B cell (primary cell): ENCODE results near the gene EMP1. TPM values are rescaled to one million over a fixed set of nuclear protein-coding genes. Genes with fewer than 3 reads are reported as not detected.

Experiments
- ATAC-seq: fragments of 200-7000 bp; cut with Tn5 transposase; one replicate; pipeline ENCODE4 v1.10.0; 2021; ENCODE audit warnings: low read depth, mild to moderate bottlenecking, moderate number of reproducible peaks, moderate library complexity
- CTCF ChIA-PET: fragments of 350-600 bp; sonication (Branson Sonifier 250); formaldehyde crosslinking; loops from one replicate; lab custom pipeline; 2021; ENCODE audit warnings: antibody characterized with exemption, inconsistent platforms; lab: Charles Lee
- POLR2A ChIA-PET: fragments of 350-600 bp; sonication (Branson Sonifier 250); formaldehyde crosslinking; loops from one replicate; lab custom pipeline; 2021; ENCODE audit warnings: antibody characterized with exemption; lab: Charles Lee
- DNase-seq: peaks from one replicate; pipeline ENCODE4 v3.0.0; 2013
- H2AFZ ChIP-seq: 2 replicates; pipeline ENCODE4 v1.6.1; 2012; ENCODE audit warnings: mild to moderate bottlenecking, low read depth, low read length; ENCODE audit not compliant: insufficient read depth, poor library complexity, severe bottlenecking
- H3K27ac ChIP-seq, 2 donors: 1 replicate in 1 of 2; 2 replicates in 1 of 2; pipeline ENCODE4 v1.5.1; 2012 to 2013; ENCODE audit warnings: low read length in 2 of 2, mild to moderate bottlenecking in 2 of 2, moderate library complexity in 1 of 2
- H3K27me3 ChIP-seq, 4 experiments: fragments of 200-600 bp in 1 of 4; sonication (generic) in 1 of 4; replicated peaks in 1 of 4; 1 replicate in 2 of 4; 2 replicates in 2 of 4; pipeline versions ENCODE4 v1.6.1 to v1.7.0; 2013 to 2016; ENCODE audit warnings: low read length in 3 of 4, mild to moderate bottlenecking in 2 of 4, mixed read lengths in 1 of 4, moderate library complexity in 1 of 4; ENCODE audit not compliant: insufficient read depth in 4 of 4, control insufficient read depth in 3 of 4; ENCODE audit errors: control extremely low read depth in 1 of 4
- H3K36me3 ChIP-seq, 2 experiments: replicated peaks in 1 of 2; 1 replicate in 1 of 2; 2 replicates in 1 of 2; pipeline versions ENCODE4 v1.6.1 to v1.7.1; 2013; ENCODE audit warnings: low read length in 1 of 2; ENCODE audit not compliant: insufficient read depth in 2 of 2, control insufficient read depth in 1 of 2; ENCODE audit errors: control extremely low read depth in 1 of 2, extremely low read depth in 1 of 2
- H3K4me1 ChIP-seq, 2 donors: fragments of 200-600 bp in 1 of 2; sonication (generic) in 1 of 2; 1 replicate in 1 of 2; 2 replicates in 1 of 2; pipeline versions ENCODE4 v1.5.1 to v1.6.1; 2013 to 2017; ENCODE audit warnings: low read length in 2 of 2; ENCODE audit not compliant: control insufficient read depth in 2 of 2, insufficient read depth in 2 of 2
- H3K4me2 ChIP-seq: replicated peaks from 2 replicates; pipeline ENCODE3; 2012; ENCODE audit warnings: mild to moderate bottlenecking, low read depth, low read length; ENCODE audit not compliant: poor library complexity, severe bottlenecking
- H3K4me3 ChIP-seq, 5 experiments: fragments of 200-600 bp in 1 of 5; sonication (generic) in 1 of 5; 1 replicate in 3 of 5; 2 replicates in 2 of 5; pipeline versions ENCODE4 v1.5.1 to v1.7.0; 2011 to 2016; ENCODE audit warnings: low read length in 4 of 5, mild to moderate bottlenecking in 4 of 5, low read depth in 2 of 5, control low read depth in 1 of 5, moderate library complexity in 1 of 5; ENCODE audit not compliant: insufficient read depth in 1 of 5; ENCODE audit errors: control extremely low read depth in 1 of 5, extremely low read depth in 1 of 5
- H3K79me2 ChIP-seq: fragments of 200-600 bp; sonication (generic); one replicate; pipeline ENCODE4 v1.6.0; 2016; ENCODE audit warnings: low read length; ENCODE audit not compliant: control insufficient read depth, insufficient read depth
- H3K9ac ChIP-seq: fragments of 200-600 bp; sonication (generic); 2 replicates; pipeline ENCODE4 v1.6.1; 2017; ENCODE audit warnings: mild to moderate bottlenecking, low read length, moderate library complexity
- H3K9me3 ChIP-seq, 3 donors: one replicate each; pipeline versions ENCODE4 v1.6.1 to v1.7.1; 2013; ENCODE audit warnings: low read length in 2 of 3; ENCODE audit not compliant: control insufficient read depth in 2 of 3, insufficient read depth in 1 of 3; ENCODE audit errors: control extremely low read depth in 1 of 3
- H4K20me1 ChIP-seq: 2 replicates; pipeline ENCODE4 v1.6.0; 2012; ENCODE audit warnings: mild to moderate bottlenecking, low read length; ENCODE audit not compliant: insufficient read depth, control insufficient read depth, poor library complexity, severe bottlenecking
- H3K27ac Mint-ChIP-seq: one replicate; pipeline ENCODE4 v1.8.0; 2021; ENCODE audit warnings: mixed read lengths
- H3K27me3 Mint-ChIP-seq: one replicate; pipeline ENCODE4 v1.8.0; 2021; ENCODE audit warnings: mixed read lengths
- H3K4me1 Mint-ChIP-seq: one replicate; pipeline ENCODE4 v1.8.0; 2021; ENCODE audit warnings: mixed read lengths
- H3K4me3 Mint-ChIP-seq: one replicate; pipeline ENCODE4 v1.8.0; 2021; ENCODE audit warnings: mixed read lengths
- H3K9me3 Mint-ChIP-seq: one replicate; pipeline ENCODE4 v1.8.0; 2022; ENCODE audit warnings: mixed read lengths; ENCODE audit not compliant: insufficient read depth
- CTCF ChIP-seq: fragments of 200-600 bp; IDR thresholded peaks from one replicate; pipeline ENCODE4 v1.8.0; 2022; ENCODE audit warnings: antibody characterized with exemption, mild to moderate bottlenecking
- EZH2 ChIP-seq: IDR thresholded peaks from 2 replicates; pipeline ENCODE4 v1.6.1; 2012; ENCODE audit warnings: borderline replicate concordance, low read depth, mild to moderate bottlenecking, moderate library complexity, low read length; ENCODE audit not compliant: insufficient read depth, poor library complexity, severe bottlenecking
- WGBS: methylation state at CpG from one replicate; pipeline ENCODE4 v1.1.5; 2013; ENCODE audit warnings: missing lambda C conversion rate; ENCODE audit not compliant: insufficient coverage; 5-methylcytosine and 5-hydroxymethylcytosine counted together
- intact Hi-C: fragments of 100-400 bp; cut with micrococcal nuclease; formaldehyde crosslinking; loops from one replicate; pipeline ENCODE4 v1.10.0; 2022
- polyA plus RNA-seq: library from polyadenylated mRNA; depleted of rRNA; stranded (reverse); fragments of >200 nt; gene quantifications from 2 replicates; pipeline ENCODE4 v1.2.3, GENCODE V29; 2012
- total RNA-seq, 2 donors: library from RNA; stranded (reverse); fragments of 120-200 nt in 1 of 2; gene quantifications; 1 replicate in 1 of 2; 2 replicates in 1 of 2; pipeline versions ENCODE4 v1.2.3 to v1.2.4, GENCODE V29; 2013 to 2022

EMP1 gene
- total and polyA plus RNA-seq, 2 donors (not counting 1 experiment from before 2014, with no cell fraction given): 0.07 to 0.64 TPM

DNA sequence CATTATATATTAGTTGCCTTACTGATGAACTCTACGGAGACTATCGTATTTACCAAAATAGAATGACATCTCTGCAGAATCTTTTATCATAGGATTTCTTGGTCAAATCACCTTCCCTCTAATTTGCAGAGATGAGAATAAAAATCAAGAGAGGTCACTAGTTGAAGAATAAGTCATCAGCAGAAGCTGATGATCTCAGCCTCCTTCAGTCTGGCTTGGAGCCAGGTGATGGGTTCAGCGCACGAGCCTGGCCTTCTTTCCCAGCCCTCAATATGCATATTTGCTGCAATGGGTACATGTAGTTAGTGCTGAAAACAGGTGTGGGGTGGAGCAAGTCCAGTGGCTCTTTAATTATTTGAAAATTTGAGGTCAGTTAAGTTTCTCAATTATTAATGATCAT, 19.2 kb upstream of the EMP1 start:
- Histone ChIP-seq H3K4me3 (no peak overlapping the region), H3K9me3 (no peaks in the 10 kb centered on the region), H3K27ac (no peak overlapping the region), H3K36me3 (no peaks in the 10 kb centered on the region), H3K79me2 (no peaks in the 10 kb centered on the region), H3K9ac (no peak overlapping the region), H3K4me1 (peaks cover 18 to 24% of the 10 kb centered on the region in 2 donors), H2AFZ (no peak overlapping the region), H3K4me2 (no peak overlapping the region), H3K27me3 (peaks cover 0 to 21% (median 11%) of the 10 kb centered on the region in 4 experiments), H4K20me1 (no peaks in the 10 kb centered on the region)
- intact Hi-C loops: no loop called here
- DNase-seq: no peak
- no peak for ATAC-seq
- H3K4me1 Mint-ChIP-seq: peaks cover 27% of the 10 kb centered on the region
- no peaks in the 10 kb centered on the region for H3K9me3 Mint-ChIP-seq
- CTCF ChIA-PET: no interaction called here
- H3K4me3 Mint-ChIP-seq: no peak overlapping the region
- H3K27me3 Mint-ChIP-seq: peaks cover 52% of the 10 kb centered on the region
- no CpG with 5 or more reads among the region's 4 CpGs for WGBS
- POLR2A ChIA-PET: no interaction called here
- no peak overlapping the region for H3K27ac Mint-ChIP-seq
- TF ChIP-seq EZH2: no peak
- no peak for TF ChIP-seq CTCF

DNA sequence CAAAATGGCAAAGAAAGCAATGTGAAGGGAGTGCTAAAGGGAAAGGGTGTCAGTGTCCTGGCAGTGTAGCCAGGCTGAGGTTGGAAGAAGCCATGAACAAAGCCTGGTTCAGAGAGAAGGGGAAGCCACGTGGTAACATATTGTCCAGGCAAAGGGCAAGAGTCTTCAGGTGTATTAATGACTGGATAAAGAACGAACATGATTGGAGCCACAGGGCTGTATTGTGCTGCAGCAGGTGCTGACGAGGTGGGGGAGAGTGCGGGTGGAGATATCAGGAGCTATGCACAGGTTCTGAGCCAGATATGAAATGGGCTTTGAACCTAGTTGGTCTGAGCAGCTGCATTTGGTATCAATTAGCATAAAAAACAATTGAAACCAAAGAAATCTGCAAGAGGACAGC, 18.6 kb upstream of the EMP1 start:
- POLR2A ChIA-PET: no interaction called here
- no peak overlapping the region for H2AFZ ChIP-seq
- peaks cover 21% of the 10 kb centered on the region for H3K4me1 Mint-ChIP-seq
- no peak overlapping the region for H3K4me3 Mint-ChIP-seq
- 89% methylated on average over 4 of the region's 4 CpGs for WGBS
- no peak for DNase-seq
- TF ChIP-seq CTCF: no peak
- TF ChIP-seq EZH2: no peak
- H3K9me3 ChIP-seq: no peaks in the 10 kb centered on the region
- no peak for ATAC-seq
- H3K27ac ChIP-seq: no peak overlapping the region
- H3K36me3 ChIP-seq: no peaks in the 10 kb centered on the region
- H3K9me3 Mint-ChIP-seq: no peaks in the 10 kb centered on the region
- no peaks in the 10 kb centered on the region for H3K79me2 ChIP-seq
- no peak overlapping the region for H3K4me2 ChIP-seq
- peaks cover 14 to 20% of the 10 kb centered on the region in 2 donors for H3K4me1 ChIP-seq
- intact Hi-C loops: no loop called here
- no peak overlapping the region for H3K27ac Mint-ChIP-seq
- peaks cover 51% of the 10 kb centered on the region for H3K27me3 Mint-ChIP-seq
- no peak overlapping the region for H3K4me3 ChIP-seq
- no peak overlapping the region for H3K9ac ChIP-seq
- no peaks in the 10 kb centered on the region for H4K20me1 ChIP-seq
- CTCF ChIA-PET: no interaction called here
- H3K27me3 ChIP-seq: peaks cover 0 to 18% (median 12%) of the 10 kb centered on the region in 4 experiments
